Stimulated activated naive CD8-positive, alpha-beta T cell treated with anti-CD3 and anti-CD28 coated beads, Interleukin-15, amount 100 ng/mL, for 72 hours (primary cell): Measurements from ENCODE around the gene ST7L.
A peak's percentile ranks its signal among the peaks of the same experiment; 100 is the strongest.

ENCODE experiments used
- ATAC-seq: fragments of 150-1000 bp; cut with Tn5 transposase; 2 replicates; pipeline ENCODE4 v1.10.0; 2021; ENCODE audit warnings: mild to moderate bottlenecking, moderate library complexity
- DNase-seq, 2 donors: peaks; one replicate each; pipeline ENCODE4 v3.0.0; 2021 to 2022
- H3K27ac Mint-ChIP-seq, 2 donors: one replicate each; pipeline ENCODE4 v1.8.0; 2022; ENCODE audit warnings: mild to moderate bottlenecking in 2 of 2, mixed read lengths in 2 of 2, moderate library complexity in 2 of 2
- H3K27me3 Mint-ChIP-seq: one replicate; pipeline ENCODE4 v1.8.0; 2022; ENCODE audit warnings: mixed read lengths
- H3K4me1 Mint-ChIP-seq: one replicate; pipeline ENCODE4 v1.8.0; 2022; ENCODE audit warnings: mild to moderate bottlenecking, mixed read lengths
- H3K4me3 Mint-ChIP-seq, 2 donors: one replicate each; pipeline ENCODE4 v1.8.0; 2022; ENCODE audit warnings: mild to moderate bottlenecking in 2 of 2, mixed read lengths in 2 of 2, moderate library complexity in 1 of 2
- H3K9me3 Mint-ChIP-seq, 2 donors: one replicate each; pipeline ENCODE4 v1.8.0; 2022; ENCODE audit warnings: mixed read lengths in 2 of 2

ST7L gene

DNA sequence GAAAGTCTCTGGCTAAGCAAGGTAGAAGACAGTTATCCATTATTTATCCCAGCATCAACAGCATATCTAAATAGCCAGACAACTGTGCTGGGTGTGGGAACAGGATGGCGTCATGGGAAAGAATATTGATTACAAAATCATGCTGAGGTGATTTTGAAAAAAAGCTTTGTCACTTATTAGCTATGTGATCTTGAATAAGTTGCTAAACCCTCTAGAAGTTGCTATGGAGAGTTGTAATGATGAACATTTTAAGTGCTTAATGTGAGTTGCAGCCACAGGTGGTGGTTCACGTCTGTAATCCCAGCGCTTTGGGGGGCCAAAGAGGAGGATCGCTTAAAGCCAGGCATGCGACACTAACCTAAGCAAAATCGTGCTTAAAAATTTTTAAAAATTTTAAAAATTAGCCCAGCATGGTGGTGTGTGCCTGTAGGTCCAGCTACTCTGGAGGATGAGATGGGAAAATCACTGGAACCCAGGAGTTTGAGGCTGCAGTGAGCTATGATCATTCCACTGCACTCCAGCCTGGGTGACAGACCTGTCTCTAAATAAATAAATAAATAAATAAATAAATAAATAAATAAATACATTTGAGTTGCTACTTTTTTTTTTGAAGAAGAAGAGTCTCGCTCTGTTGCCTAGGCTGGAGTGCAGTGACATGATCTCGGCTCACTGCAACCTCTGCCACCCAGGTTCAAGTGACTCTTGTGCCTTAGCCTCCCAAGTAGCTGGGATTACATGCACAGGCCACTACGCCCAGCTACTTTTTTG lies 76.6 kb downstream of the ST7L start:
- H3K27ac Mint-ChIP-seq: no peak overlapping the region
- no peak overlapping the region for H3K4me3 Mint-ChIP-seq
- DNase-seq (no peak), ATAC-seq (no peak)
- H3K9me3 Mint-ChIP-seq: no peaks in the 10 kb centered on the region
- H3K27me3 Mint-ChIP-seq: no peaks in the 10 kb centered on the region
- H3K4me1 Mint-ChIP-seq: no peaks in the 10 kb centered on the region

DNA sequence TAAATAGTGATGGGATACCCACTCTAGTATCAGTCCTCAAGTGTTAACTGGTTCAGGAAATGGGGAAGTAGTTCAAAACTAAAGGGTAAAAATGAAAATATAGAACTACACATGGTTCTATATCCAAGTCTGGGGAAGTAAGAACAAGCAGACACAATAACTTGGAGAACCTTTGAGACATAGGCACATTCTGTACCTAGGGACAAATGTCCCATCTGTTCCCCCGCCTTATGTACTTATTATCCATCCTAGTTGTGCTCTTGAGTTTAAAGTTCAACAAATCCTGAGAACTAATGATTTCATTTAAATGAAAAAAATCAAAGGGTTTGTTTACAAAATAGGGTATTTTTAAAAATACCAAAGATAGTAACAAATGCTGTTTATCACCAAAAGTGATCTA lies 77.6 kb downstream of the ST7L start:
- Mint-ChIP-seq H3K9me3 (no peaks in the 10 kb centered on the region), H3K27me3 (no peaks in the 10 kb centered on the region), H3K4me1 (no peaks in the 10 kb centered on the region), H3K4me3 (no peak overlapping the region), H3K27ac (no peak overlapping the region)
- no peak for ATAC-seq
- no peak for DNase-seq

DNA sequence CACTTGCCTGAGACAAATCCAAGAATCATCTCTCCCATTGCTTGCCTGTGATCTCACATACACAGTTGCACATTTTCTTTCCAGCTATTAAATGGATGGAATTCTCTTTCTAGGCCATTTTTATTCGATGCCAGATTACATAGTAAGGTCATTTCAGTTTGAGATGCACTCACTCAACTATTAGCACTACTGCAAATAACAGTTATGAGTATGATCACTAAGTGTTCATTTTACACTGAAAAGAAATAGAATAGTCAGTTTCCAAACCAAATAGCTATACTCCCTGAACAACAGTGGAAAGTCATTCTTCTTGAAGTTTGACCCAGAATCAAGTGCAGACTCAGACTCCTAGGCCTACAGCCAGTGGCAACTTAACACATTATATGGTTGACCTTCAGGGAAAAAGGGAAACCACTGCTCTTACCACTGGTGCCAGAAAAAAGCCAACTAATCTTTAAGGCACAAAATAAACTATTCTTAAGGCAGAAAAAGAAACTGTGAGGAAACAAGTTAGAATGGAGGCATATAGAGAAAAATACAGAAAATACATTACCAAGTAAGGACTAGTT lies 78.6 kb downstream of the ST7L start:
- Mint-ChIP-seq H3K27ac (no peak overlapping the region), H3K27me3 (no peaks in the 10 kb centered on the region), H3K4me3 (no peak overlapping the region), H3K9me3 (no peaks in the 10 kb centered on the region), H3K4me1 (no peaks in the 10 kb centered on the region)
- DNase-seq: no peak
- ATAC-seq: no peak

DNA sequence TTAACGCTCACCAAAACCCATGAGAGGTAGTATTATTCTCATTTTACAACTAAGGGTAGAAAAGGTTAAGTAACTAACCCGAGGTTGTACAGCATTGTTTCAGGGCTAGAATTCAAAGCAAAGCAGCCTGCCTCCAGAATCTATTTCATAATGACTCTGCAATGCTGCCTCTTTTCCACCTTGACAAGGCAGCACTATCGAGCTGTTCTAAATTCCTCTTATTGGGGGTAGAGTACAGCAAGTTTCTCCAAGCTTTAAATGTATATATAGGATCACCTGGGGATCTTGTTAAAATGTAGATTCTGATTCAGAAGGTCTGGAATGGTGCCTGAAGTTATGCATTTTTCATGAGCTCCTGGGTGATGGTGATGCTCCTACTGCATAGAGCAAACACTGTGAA lies 80.1 kb downstream of the ST7L start:
- Mint-ChIP-seq H3K4me1 (no peaks in the 10 kb centered on the region), H3K27ac (no peak overlapping the region), H3K9me3 (no peaks in the 10 kb centered on the region), H3K27me3 (no peaks in the 10 kb centered on the region), H3K4me3 (no peak overlapping the region)
- DNase-seq: no peak
- ATAC-seq: no peak

DNA sequence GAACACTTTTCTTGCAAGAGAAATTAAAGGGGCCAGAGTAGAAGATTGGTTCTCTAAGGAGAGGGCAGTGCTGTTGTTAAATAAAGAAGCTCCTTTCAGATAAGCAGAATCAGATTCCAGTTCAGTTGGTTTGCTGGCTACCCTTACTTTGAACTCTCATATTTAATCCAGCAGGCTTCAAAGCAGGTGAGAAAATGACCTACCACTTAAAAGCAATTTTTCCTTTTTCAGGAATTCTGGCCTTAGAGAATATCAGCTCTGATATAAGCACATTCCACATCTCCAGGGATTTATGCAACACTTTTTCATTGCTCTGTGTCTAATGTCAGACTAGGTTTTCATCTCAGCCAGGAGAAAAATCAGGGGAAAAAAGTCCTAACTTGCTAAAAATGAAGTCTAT lies 81.5 kb downstream of the ST7L start:
- Mint-ChIP-seq H3K27ac (no peak overlapping the region), H3K4me3 (no peak overlapping the region), H3K27me3 (no peaks in the 10 kb centered on the region), H3K4me1 (no peaks in the 10 kb centered on the region), H3K9me3 (no peaks in the 10 kb centered on the region)
- ATAC-seq (no peak), DNase-seq (no peak)

DNA sequence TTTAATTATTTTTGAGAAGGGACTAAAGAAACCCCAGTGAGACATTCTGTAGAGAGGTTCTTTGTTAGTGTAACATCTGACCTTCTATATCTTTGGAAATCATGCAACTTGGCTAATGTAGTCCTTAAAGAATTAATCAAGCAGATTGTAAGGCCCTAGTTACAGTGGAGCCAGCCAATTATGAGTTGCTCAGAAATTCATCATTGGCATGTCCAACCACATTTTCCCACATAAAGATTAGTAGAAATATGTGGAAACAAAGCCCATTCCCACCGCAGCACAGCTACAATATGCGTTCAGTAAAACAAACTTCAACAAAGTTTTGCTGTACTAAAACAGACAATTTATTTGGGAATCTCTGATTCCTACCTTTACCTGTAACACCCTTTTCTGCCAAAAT lies 82.4 kb downstream of the ST7L start:
- H3K4me3 Mint-ChIP-seq: no peak overlapping the region
- H3K27me3 Mint-ChIP-seq: no peaks in the 10 kb centered on the region
- no peaks in the 10 kb centered on the region for H3K4me1 Mint-ChIP-seq
- no peaks in the 10 kb centered on the region for H3K9me3 Mint-ChIP-seq
- ATAC-seq: no peak
- no peak overlapping the region for H3K27ac Mint-ChIP-seq
- DNase-seq: no peak

DNA sequence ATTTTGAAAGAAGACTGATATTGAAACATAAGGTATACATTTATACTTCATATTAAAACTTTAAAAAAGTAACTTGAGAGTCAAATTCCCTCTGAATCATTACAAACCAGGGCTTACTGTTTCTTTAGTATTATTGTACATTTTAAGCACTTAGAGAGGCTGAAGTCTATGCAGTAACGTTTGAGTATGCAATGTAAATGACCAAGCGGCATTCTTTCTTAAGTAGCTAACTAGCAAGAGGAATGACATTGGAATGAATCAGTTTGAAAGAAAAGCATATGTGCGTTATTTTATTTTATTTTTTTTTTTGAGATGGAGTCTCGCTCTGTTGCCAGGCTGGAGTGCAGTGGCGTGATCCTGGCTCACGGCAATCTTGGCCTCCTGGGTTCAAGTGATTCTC lies 85.9 kb downstream of the ST7L start:
- no peak overlapping the region for H3K27ac Mint-ChIP-seq
- no peaks in the 10 kb centered on the region for H3K9me3 Mint-ChIP-seq
- no peaks in the 10 kb centered on the region for H3K4me1 Mint-ChIP-seq
- DNase-seq (no peak), ATAC-seq (no peak)
- H3K4me3 Mint-ChIP-seq: no peak overlapping the region
- no peaks in the 10 kb centered on the region for H3K27me3 Mint-ChIP-seq

DNA sequence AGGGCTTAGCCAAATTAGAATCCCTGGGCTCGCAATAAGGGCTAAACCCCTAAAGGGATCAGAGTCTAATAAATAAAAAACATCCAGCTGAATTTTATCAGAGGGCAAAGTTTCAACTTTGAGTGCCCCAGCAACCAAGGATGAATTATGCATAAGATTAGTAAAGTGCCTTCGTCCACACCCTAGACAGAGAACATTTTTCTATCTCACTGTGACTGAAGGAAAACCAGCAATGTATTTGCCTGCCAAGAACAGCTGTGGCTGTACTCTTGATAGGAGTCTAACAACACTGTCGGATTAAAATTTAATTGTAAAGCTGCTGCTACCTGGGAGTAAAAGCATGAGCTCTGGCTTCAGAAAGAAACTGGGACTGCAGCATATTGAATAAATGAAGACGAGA lies 86.9 kb downstream of the ST7L start:
- Mint-ChIP-seq H3K27ac (no peak overlapping the region), H3K9me3 (no peaks in the 10 kb centered on the region), H3K4me1 (no peaks in the 10 kb centered on the region), H3K4me3 (no peak overlapping the region), H3K27me3 (no peaks in the 10 kb centered on the region)
- DNase-seq (no peak), ATAC-seq (no peak)

DNA sequence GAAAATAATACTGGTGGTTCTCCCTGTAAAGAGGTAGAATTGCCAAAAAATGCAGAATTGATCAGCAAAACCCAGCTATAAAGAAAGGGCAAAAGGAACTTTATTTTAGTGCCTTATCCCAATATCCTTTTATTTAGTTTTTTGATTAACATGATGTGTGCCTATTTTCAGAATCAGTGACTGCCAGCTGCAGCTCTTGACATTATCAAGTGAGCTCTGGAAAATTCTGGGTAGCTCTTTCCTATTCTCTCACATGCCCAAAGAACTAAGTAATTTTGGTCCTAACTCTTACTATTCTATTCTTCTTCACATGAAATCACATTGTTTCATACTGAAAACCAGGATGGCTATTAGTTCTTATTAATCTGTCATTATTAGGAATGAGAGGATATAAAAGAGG lies 88.1 kb downstream of the ST7L start:
- Mint-ChIP-seq H3K27me3 (no peaks in the 10 kb centered on the region), H3K27ac (no peak overlapping the region), H3K9me3 (no peaks in the 10 kb centered on the region), H3K4me3 (no peak overlapping the region), H3K4me1 (no peaks in the 10 kb centered on the region)
- DNase-seq (no peak), ATAC-seq (no peak)

DNA sequence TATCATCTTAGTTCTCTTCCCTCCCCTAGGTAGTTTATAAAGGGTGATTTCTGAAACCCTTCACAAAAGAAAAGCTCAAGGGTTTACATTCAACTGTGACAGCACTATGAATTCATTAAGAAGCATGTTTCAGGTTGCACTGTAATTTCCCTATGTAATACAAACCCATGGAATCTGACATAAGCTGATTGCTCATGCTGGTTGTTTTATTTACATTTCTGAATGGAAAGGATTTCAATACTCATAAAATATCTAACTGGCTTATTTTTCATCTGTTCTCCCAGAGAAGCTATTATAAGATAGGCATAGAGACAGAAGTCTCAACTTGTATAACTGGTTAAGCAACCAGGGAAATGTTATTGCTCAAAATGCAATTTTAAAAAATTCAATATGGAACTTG lies 89.6 kb downstream of the ST7L start:
- no peaks in the 10 kb centered on the region for H3K27me3 Mint-ChIP-seq
- no peak overlapping the region for H3K4me3 Mint-ChIP-seq
- no peaks in the 10 kb centered on the region for H3K9me3 Mint-ChIP-seq
- no peaks in the 10 kb centered on the region for H3K4me1 Mint-ChIP-seq
- ATAC-seq (no peak), DNase-seq (no peak)
- H3K27ac Mint-ChIP-seq: no peak overlapping the region

DNA sequence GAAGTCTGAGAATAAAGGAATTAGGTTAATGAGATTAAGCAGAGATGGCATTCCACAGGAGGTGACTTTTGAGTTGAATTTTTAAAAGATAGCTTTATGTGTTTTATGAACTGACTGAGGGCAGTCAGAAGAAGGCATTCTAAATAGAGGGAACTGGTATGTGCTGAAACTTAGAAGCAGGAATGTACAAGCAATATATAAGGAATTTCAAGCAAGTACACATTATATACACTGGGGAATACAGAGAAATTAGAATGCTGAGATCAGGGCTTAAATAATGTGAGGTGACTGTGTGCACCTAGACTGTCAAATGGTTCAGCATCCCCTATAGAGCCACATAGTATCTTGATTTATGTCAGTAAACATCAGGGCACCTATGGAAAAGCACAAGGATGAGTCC lies 90.9 kb downstream of the ST7L start:
- H3K27ac Mint-ChIP-seq: peak overlapping the region in 1 of 2 donors; percentile 8
- no peak overlapping the region for H3K4me3 Mint-ChIP-seq
- DNase-seq: no peak
- no peak for ATAC-seq
- H3K4me1 Mint-ChIP-seq: no peaks in the 10 kb centered on the region
- H3K27me3 Mint-ChIP-seq: no peaks in the 10 kb centered on the region
- no peaks in the 10 kb centered on the region for H3K9me3 Mint-ChIP-seq

DNA sequence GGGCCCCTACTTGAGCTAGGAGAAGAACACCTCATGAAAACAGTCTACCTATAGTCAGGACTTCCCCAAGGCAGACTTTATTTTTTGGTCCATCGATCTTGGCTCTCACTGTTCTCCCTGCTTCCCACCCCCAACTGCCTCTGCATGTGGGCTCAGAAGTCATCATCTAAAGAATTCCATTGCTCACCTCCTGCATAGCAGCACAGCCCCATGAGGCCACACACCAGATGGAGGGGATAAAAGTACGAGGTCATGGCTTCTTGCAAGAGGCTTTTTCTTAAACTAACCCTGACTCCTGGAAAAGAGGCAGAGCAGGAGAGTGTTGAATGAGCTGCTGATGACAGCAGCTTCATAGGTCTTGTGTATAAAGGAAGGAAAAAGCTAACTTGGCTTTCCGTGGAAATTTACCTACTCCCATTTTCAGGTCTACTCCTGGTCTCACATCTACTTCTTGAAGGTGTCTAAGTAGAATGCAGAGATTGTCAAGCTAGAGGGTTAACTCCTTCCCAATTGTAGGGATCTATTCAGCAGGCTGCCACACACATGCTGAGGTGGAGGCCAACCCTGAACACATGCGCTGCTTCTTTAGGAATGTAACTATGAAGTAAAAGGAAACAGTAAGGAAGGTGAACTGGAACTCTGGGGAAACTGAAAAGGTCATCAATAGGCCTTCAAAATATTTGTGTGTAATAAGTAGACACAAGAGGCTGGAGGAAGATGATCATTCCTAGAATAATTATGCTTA lies 91.5 kb downstream of the ST7L start:
- Mint-ChIP-seq H3K4me3 (no peak overlapping the region), H3K4me1 (no peaks in the 10 kb centered on the region), H3K27me3 (no peaks in the 10 kb centered on the region), H3K9me3 (no peaks in the 10 kb centered on the region), H3K27ac (peak overlapping the region in 1 of 2 donors; percentile 8)
- ATAC-seq (no peak), DNase-seq (no peak)

DNA sequence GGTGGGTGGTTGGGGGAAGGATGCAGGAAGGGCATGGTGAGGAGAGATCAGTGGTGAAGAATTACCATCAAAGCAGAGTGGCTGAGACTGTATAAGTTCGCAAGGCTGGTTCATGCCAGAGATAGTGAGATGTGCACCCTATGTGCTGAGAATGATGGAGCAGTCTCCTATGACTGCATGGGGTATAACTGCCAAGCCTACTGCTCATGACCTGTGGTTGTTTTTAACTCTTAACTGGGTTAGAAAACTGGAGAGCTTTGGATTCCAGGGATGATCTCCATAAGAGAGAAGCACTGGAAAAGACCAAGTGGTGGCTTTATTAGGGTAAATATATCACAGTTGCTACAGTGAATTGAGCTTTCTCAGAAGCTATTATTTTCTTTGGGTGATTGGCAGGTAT lies 94.0 kb downstream of the ST7L start:
- H3K27ac Mint-ChIP-seq: peak overlapping the region in 1 of 2 donors; percentile 23
- no peak overlapping the region for H3K4me3 Mint-ChIP-seq
- no peaks in the 10 kb centered on the region for H3K9me3 Mint-ChIP-seq
- no peaks in the 10 kb centered on the region for H3K27me3 Mint-ChIP-seq
- ATAC-seq: no peak
- no peak for DNase-seq
- H3K4me1 Mint-ChIP-seq: no peaks in the 10 kb centered on the region

DNA sequence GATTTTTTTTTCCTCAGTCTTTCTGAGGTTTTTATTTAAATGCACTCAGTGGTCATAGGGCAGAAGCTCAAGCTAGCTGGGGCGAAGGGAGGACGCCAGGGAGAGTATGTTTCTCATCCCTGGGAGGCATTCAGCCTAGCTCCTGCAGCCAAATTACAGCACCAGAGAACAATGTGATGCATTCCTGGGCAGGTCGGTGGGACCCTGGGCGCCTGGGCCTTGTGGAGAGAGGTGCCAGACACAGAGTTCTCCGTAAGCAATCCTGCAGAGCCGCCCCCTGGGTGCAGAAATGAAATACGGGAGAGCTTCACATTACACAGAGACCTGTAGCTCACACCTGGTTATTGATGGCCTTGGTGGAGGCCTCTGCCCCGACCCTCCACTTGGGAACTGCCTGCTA lies 94.7 kb downstream of the ST7L start:
- no peak for DNase-seq
- Mint-ChIP-seq H3K4me1 (no peaks in the 10 kb centered on the region), H3K27me3 (no peaks in the 10 kb centered on the region), H3K9me3 (no peaks in the 10 kb centered on the region), H3K27ac (no peak overlapping the region), H3K4me3 (no peak overlapping the region)
- no peak for ATAC-seq

DNA sequence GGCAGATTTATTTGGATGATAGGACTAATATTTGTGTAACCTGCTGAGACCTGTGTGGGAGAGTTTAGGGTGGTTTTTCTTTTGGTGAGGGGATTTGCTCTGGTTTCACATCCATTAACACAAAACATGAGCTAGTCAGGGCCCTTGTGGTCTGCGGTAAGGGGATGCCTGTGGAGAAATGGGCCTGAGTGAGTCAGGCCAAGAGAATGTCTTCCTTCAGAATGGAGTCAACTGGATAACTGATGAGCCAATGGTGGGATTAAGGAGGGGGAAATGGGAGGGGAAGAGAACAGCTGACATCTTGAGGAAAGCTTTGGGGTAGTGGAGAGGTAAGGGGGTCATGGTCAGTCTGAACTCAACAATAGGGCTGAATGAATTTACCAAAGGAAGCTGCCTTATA lies 96.3 kb downstream of the ST7L start:
- Mint-ChIP-seq H3K4me1 (no peaks in the 10 kb centered on the region), H3K4me3 (no peak overlapping the region), H3K27me3 (no peaks in the 10 kb centered on the region), H3K9me3 (no peaks in the 10 kb centered on the region), H3K27ac (no peak overlapping the region)
- DNase-seq (no peak), ATAC-seq (no peak)

DNA sequence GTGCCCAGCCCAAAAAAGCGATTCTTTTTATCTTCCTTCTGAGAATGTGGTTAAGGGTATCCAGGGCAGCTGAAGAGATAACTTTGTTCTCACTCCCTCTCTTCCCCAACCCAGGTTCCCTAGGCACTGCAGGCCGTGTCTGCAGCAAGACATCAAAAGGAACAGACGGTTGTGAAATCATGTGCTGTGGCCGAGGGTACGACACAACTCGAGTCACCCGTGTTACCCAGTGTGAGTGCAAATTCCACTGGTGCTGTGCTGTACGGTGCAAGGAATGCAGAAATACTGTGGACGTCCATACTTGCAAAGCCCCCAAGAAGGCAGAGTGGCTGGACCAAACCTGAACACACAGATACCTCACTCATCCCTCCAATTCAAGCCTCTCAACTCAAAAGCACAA lies 98.8 kb downstream of the ST7L start:
- Mint-ChIP-seq H3K4me1 (no peaks in the 10 kb centered on the region), H3K27me3 (no peaks in the 10 kb centered on the region), H3K4me3 (no peak overlapping the region), H3K9me3 (no peaks in the 10 kb centered on the region), H3K27ac (no peak overlapping the region)
- ATAC-seq: no peak
- no peak for DNase-seq
